Kidney (tissue), 14 donors: ENCODE results near the gene FGF2. TPM values are rescaled to one million over a fixed set of nuclear protein-coding genes. Genes with fewer than 3 reads are reported as not detected.

Experiments
- DNase-seq, 5 donors: peaks; one replicate each; pipeline ENCODE4 v3.0.0-alpha.2; 2013 to 2020
- FAIRE-seq: peaks from 2 replicates; lab custom pipeline; 2012; peaks lifted over from hg19 to GRCh38; lab: Jason Lieb, UNC
- H3K27ac ChIP-seq, 2 donors: one replicate each; pipeline ENCODE4 v1.7.0; 2013; ENCODE audit warnings: low read depth in 2 of 2, low read length in 2 of 2, inconsistent platforms in 1 of 2
- H3K27me3 ChIP-seq: one replicate; pipeline ENCODE4 v1.7.1; 2013; ENCODE audit warnings: low read length, inconsistent platforms; ENCODE audit not compliant: control insufficient read depth, insufficient read depth
- H3K36me3 ChIP-seq, 3 donors: one replicate each; pipeline versions ENCODE4 v1.7.0 to v1.7.1; 2013; ENCODE audit warnings: low read length in 3 of 3, control low read depth in 1 of 3, inconsistent platforms in 1 of 3; ENCODE audit not compliant: insufficient read depth in 3 of 3, control insufficient read depth in 2 of 3
- H3K4me1 ChIP-seq, 3 donors: one replicate each; pipeline versions ENCODE4 v1.7.0 to v1.7.1; 2013; ENCODE audit warnings: low read length in 3 of 3, inconsistent platforms in 1 of 3, low read depth in 1 of 3; ENCODE audit not compliant: control insufficient read depth in 2 of 3, insufficient read depth in 2 of 3
- H3K4me3 ChIP-seq, 3 donors: one replicate each; pipeline versions ENCODE4 v1.7.0 to v1.8.1; 2013; ENCODE audit warnings: low read length in 3 of 3, control low read depth in 1 of 3, inconsistent platforms in 1 of 3
- H3K9ac ChIP-seq, 3 donors: one replicate each; pipeline versions ENCODE4 v1.7.0 to v1.7.1; 2013; ENCODE audit warnings: low read length in 3 of 3, control low read depth in 1 of 3, inconsistent platforms in 1 of 3
- H3K9me3 ChIP-seq, 3 donors: one replicate each; pipeline versions ENCODE4 v1.7.0 to v1.7.1; 2013; ENCODE audit warnings: low read length in 3 of 3, control low read depth in 1 of 3, inconsistent platforms in 1 of 3; ENCODE audit not compliant: control insufficient read depth in 2 of 3, insufficient read depth in 1 of 3
- intact Hi-C: fragments of 100-400 bp; cut with DNase I; formaldehyde crosslinking; loops from one replicate; pipeline ENCODE4 v1.11.1; 2022
- polyA plus RNA-seq: library from polyadenylated mRNA; stranded (reverse); fragments of 350-450 nt; fragmentation: Illumina TruSeq; extraction: RNeasy Lipid Tissue Mini Kit (QIAGEN cat#74804); gene quantifications from one replicate; pipeline ENCODE4 v1.2.3, GENCODE V29; 2014; ENCODE audit warnings: low read depth, low replicate concordance; ENCODE audit not compliant: insufficient read depth
- total RNA-seq: library from RNA; stranded (reverse); fragmentation: NEBNext Ultra II Directional; extraction: Animal tissue kit (Norgen Biotek cat#: 25700); gene quantifications from one replicate; pipeline ENCODE4 v1.2.1, GENCODE V29; 2021
- TF ChIP-seq, protein P1 (sequence below): IDR thresholded peaks from 3 replicates; pipeline ENCODE4 v1.5.1; 2012; ENCODE audit warnings: mild to moderate bottlenecking, moderate library complexity, borderline replicate concordance; ENCODE audit not compliant: insufficient read depth; ENCODE audit errors: extremely low read depth
- donor health status: control.
- donor health status: control.
- donor health status: control.
- donor health status: control.
- donor health status: control.
- donor health status: DM: yes; HTN: yes; CAD: no.
- donor health status: Normal renal cell carcinoma (clear cell type).

The FGF2 gene
- total and polyA plus RNA-seq, 2 donors from 2014 or later, result 2.3 to 16.9 TPM

DNA sequence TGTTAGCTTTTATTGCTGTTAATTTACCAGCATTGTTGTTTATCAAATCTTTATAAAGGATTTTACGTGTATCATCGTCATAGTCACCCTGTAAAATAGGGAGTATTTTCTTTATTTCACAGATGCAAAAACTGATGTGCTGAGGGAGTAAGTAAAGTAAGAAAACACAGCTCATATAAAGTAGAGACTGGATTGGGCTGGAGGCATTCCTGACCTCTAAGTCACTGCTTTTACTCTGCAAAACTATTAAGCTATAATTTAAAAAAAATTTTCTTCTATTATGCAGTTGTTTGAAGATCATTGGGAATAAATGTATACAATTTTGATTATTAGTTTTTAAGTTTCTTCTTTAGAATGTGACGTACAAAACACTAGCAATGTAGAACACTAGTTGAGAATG lies 49.8 kb downstream of the FGF2 start:
- Histone ChIP-seq H3K4me3 (no peak overlapping the region), H3K27me3 (no peaks in the 10 kb centered on the region), H3K9ac (no peak overlapping the region), H3K27ac (no peak overlapping the region), H3K4me1 (no peaks in the 10 kb centered on the region), H3K36me3 (no peaks in the 10 kb centered on the region), H3K9me3 (no peaks in the 10 kb centered on the region)
- DNase-seq, result no peak
- intact Hi-C loops, result no loop called here
- FAIRE-seq, result no peak
- TF ChIP-seq, protein P1, sequence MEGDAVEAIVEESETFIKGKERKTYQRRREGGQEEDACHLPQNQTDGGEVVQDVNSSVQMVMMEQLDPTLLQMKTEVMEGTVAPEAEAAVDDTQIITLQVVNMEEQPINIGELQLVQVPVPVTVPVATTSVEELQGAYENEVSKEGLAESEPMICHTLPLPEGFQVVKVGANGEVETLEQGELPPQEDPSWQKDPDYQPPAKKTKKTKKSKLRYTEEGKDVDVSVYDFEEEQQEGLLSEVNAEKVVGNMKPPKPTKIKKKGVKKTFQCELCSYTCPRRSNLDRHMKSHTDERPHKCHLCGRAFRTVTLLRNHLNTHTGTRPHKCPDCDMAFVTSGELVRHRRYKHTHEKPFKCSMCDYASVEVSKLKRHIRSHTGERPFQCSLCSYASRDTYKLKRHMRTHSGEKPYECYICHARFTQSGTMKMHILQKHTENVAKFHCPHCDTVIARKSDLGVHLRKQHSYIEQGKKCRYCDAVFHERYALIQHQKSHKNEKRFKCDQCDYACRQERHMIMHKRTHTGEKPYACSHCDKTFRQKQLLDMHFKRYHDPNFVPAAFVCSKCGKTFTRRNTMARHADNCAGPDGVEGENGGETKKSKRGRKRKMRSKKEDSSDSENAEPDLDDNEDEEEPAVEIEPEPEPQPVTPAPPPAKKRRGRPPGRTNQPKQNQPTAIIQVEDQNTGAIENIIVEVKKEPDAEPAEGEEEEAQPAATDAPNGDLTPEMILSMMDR, result no peak

- no peak overlapping the region for H3K9ac ChIP-seq
- no peaks in the 10 kb centered on the region for H3K4me1 ChIP-seq
- intact Hi-C loops, result no loop called here
- H3K27ac ChIP-seq, result no peak overlapping the region
- H3K36me3 ChIP-seq, result no peaks in the 10 kb centered on the region
- DNase-seq (no peak), FAIRE-seq (no peak)
- H3K27me3 ChIP-seq, result no peaks in the 10 kb centered on the region
- TF ChIP-seq, protein P1, result no peak
- no peaks in the 10 kb centered on the region for H3K9me3 ChIP-seq
- no peak overlapping the region for H3K4me3 ChIP-seq
Measured at GRCh38 chr4:122879001-122879400, 52.4 kb downstream of the FGF2 start.

- H3K9ac ChIP-seq, result no peak overlapping the region
- FAIRE-seq, result no peak
- intact Hi-C loops, result no loop called here
- TF ChIP-seq, protein P1, result no peak
- H3K4me3 ChIP-seq, result no peak overlapping the region
- no peaks in the 10 kb centered on the region for H3K27me3 ChIP-seq
- no peaks in the 10 kb centered on the region for H3K9me3 ChIP-seq
- no peak for DNase-seq
- H3K4me1 ChIP-seq, result no peaks in the 10 kb centered on the region
- H3K36me3 ChIP-seq, result no peaks in the 10 kb centered on the region
- no peak overlapping the region for H3K27ac ChIP-seq
Measured at GRCh38 chr4:122882857-122883735, 56.5 kb downstream of the FGF2 start.

- no peaks in the 10 kb centered on the region for H3K9me3 ChIP-seq
- FAIRE-seq (no peak), DNase-seq (no peak)
- H3K27ac ChIP-seq, result no peak overlapping the region
- H3K27me3 ChIP-seq, result no peaks in the 10 kb centered on the region
- TF ChIP-seq, protein P1, result no peak
- no peaks in the 10 kb centered on the region for H3K4me1 ChIP-seq
- intact Hi-C loops, result no loop called here
- H3K4me3 ChIP-seq, result no peak overlapping the region
- H3K36me3 ChIP-seq, result no peaks in the 10 kb centered on the region
- H3K9ac ChIP-seq, result no peak overlapping the region
Measured at GRCh38 chr4:122884499-122884898, 57.9 kb downstream of the FGF2 start.
